HCT116 (cell line): ENCODE data around the gene ABCD1. TPM values are rescaled to one million over a fixed set of nuclear protein-coding genes. Genes with fewer than 3 reads are reported as not detected.
A peak's percentile ranks its signal among the peaks of the same experiment; 100 is the strongest.

ENCODE experiments used
- ATAC-seq: fragments of 200-7000 bp; cut with Tn5 transposase; 2 replicates; pipeline ENCODE4 v1.9.1; 2020; ENCODE audit warnings: mild to moderate bottlenecking, moderate library complexity
- BruUV-seq: library from RNA; stranded (reverse); fragments of 400-500 nt; replicated peaks from 2 replicates; lab custom pipeline; 2021; lab: Mats Ljungman, UMichigan
- CTCF ChIA-PET: fragments of 300-600 bp; sonication (Branson Sonifier 250); formaldehyde crosslinking; loops from one replicate; lab custom pipeline; 2021; ENCODE audit warnings: antibody characterized with exemption; lab: Charles Lee
- POLR2A ChIA-PET: fragments of 300-600, 350-600 bp; sonication (Branson Sonifier 250); formaldehyde crosslinking; loops from one replicate; lab custom pipeline; 2021; ENCODE audit warnings: antibody characterized with exemption; lab: Charles Lee
- RAD21 ChIA-PET, 2 experiments: fragments of 300-600 bp; sonication (Branson Sonifier 250); formaldehyde crosslinking; loops; one replicate each; lab custom pipeline; 2023; ENCODE audit warnings: low total read pairs in 2 of 2; ENCODE audit not compliant: uncharacterized antibody in 2 of 2, unreplicated experiment in 2 of 2, low non-redundant PET in 1 of 2; lab: Charles Lee
- DNase-seq: peaks from one replicate; pipeline ENCODE4 v3.0.0-alpha.2; 2010; ENCODE audit warnings: low read depth, low spot score
- H2AFZ ChIP-seq: fragments of 200-600 bp; shearing (Covaris generic), sonication (generic); 2 replicates; pipeline ENCODE4 v1.6.1; 2017; ENCODE audit warnings: low read depth, mixed run types, mixed read lengths, antibody characterized with exemption, low read length; ENCODE audit not compliant: poor library complexity, severe bottlenecking
- H3K27ac ChIP-seq: 2 replicates; pipeline ENCODE4 v1.5.1; 2012; ENCODE audit warnings: low read depth, low read length
- H3K27me3 ChIP-seq: fragments of 200-600 bp; sonication (generic); 2 replicates; pipeline ENCODE4 v1.6.1; 2016; ENCODE audit warnings: mixed run types, low read length, mixed read lengths; ENCODE audit not compliant: insufficient read depth
- H3K36me3 ChIP-seq, 2 experiments: fragments of 200-500 bp in 1 of 2; fragments of 200-600 bp in 1 of 2; sonication (Bioruptor generic) in 1 of 2; sonication (generic) in 1 of 2; 2 replicates each; pipeline versions ENCODE4 v1.5.1 to v1.6.1; 2014 to 2016; ENCODE audit warnings: low read length in 2 of 2, inconsistent platforms in 1 of 2, mixed read lengths in 1 of 2, mixed run types in 1 of 2; ENCODE audit not compliant: insufficient read depth in 2 of 2, control insufficient read depth in 1 of 2
- H3K4me1 ChIP-seq, 2 experiments: fragments of 200-600 bp in 1 of 2; sonication (generic) in 1 of 2; 2 replicates each; pipeline versions ENCODE4 v1.5.1 to v1.6.1; 2012 to 2017; ENCODE audit warnings: low read length in 2 of 2, inconsistent platforms in 1 of 2, mild to moderate bottlenecking in 1 of 2, mixed read lengths in 1 of 2, mixed run types in 1 of 2, moderate library complexity in 1 of 2; ENCODE audit not compliant: insufficient read depth in 2 of 2, control insufficient read depth in 1 of 2
- H3K4me2 ChIP-seq: fragments of 200-600 bp; sonication (generic); 2 replicates; pipeline ENCODE4 v1.6.1; 2017; ENCODE audit warnings: mixed run types, low read length, mixed read lengths
- H3K4me3 ChIP-seq, 2 experiments: fragments of 200-600 bp in 1 of 2; sonication (generic) in 1 of 2; replicated peaks in 1 of 2; 2 replicates each; pipeline ENCODE4 v1.5.1; 2011 to 2016; ENCODE audit warnings: low read length in 2 of 2, control low read depth in 1 of 2, low read depth in 1 of 2, mild to moderate bottlenecking in 1 of 2, mixed read lengths in 1 of 2, mixed run types in 1 of 2
- H3K79me2 ChIP-seq: fragments of 200-600 bp; sonication (generic); 2 replicates; pipeline ENCODE4 v1.6.1; 2017; ENCODE audit warnings: mild to moderate bottlenecking, mixed run types, low read length, moderate library complexity, mixed read lengths; ENCODE audit not compliant: insufficient read depth
- H3K9ac ChIP-seq: fragments of 200-600 bp; sonication (generic); 2 replicates; pipeline ENCODE4 v1.6.1; 2016; ENCODE audit warnings: low read length, mixed read lengths
- H3K9me2 ChIP-seq: fragments of 200-600 bp; sonication (generic), shearing (Covaris generic); 2 replicates; pipeline ENCODE4 v1.6.1; 2017; ENCODE audit warnings: mixed run types, mild to moderate bottlenecking, moderate library complexity; ENCODE audit not compliant: insufficient read depth
- H3K9me3 ChIP-seq, 2 experiments: fragments of 200-500 bp in 1 of 2; fragments of 200-600 bp in 1 of 2; sonication (Bioruptor generic) in 1 of 2; sonication (generic) in 1 of 2; 2 replicates each; pipeline ENCODE4 v1.6.1; 2014 to 2017; ENCODE audit warnings: low read length in 2 of 2, mixed read lengths in 2 of 2, inconsistent platforms in 1 of 2, low read depth in 1 of 2, mild to moderate bottlenecking in 1 of 2, mixed run types in 1 of 2, moderate library complexity in 1 of 2; ENCODE audit not compliant: control insufficient read depth in 1 of 2, insufficient read depth in 1 of 2
- H4K20me1 ChIP-seq: fragments of 200-600 bp; sonication (generic), shearing (Covaris generic); 2 replicates; pipeline ENCODE4 v1.6.1; 2017; ENCODE audit warnings: mixed run types, mild to moderate bottlenecking, moderate library complexity; ENCODE audit not compliant: insufficient read depth
- ATF3 ChIP-seq: IDR thresholded peaks from 2 replicates; pipeline ENCODE4 v1.6.1; 2012
- CBX3 ChIP-seq: IDR thresholded peaks from 2 replicates; pipeline ENCODE4 v1.6.1; 2012; ENCODE audit warnings: low read depth
- CEBPB ChIP-seq: IDR thresholded peaks from 2 replicates; pipeline ENCODE4 v1.6.1; 2012; ENCODE audit warnings: low read depth
- EGR1 ChIP-seq: IDR thresholded peaks from 2 replicates; pipeline ENCODE4 v1.6.1; 2012; ENCODE audit warnings: low read depth
- ELF1 ChIP-seq: IDR thresholded peaks from 2 replicates; pipeline ENCODE4 v1.6.1; 2012; ENCODE audit warnings: low read depth, borderline replicate concordance
- EZH2phosphoT487 ChIP-seq: fragments of 200-600 bp; IDR thresholded peaks from 2 replicates; pipeline ENCODE4 v1.6.1; 2018; ENCODE audit warnings: antibody characterized with exemption, borderline replicate concordance
- FOSL1 ChIP-seq: IDR thresholded peaks from 2 replicates; pipeline ENCODE4 v1.6.1; 2012; ENCODE audit warnings: low read depth
- POLR2A ChIP-seq: IDR thresholded peaks from 2 replicates; pipeline ENCODE4 v1.7.0; 2011; ENCODE audit warnings: borderline replicate concordance; ENCODE audit not compliant: insufficient read depth, insufficient read length; ENCODE audit errors: extremely low read depth
- POLR2AphosphoS5 ChIP-seq: IDR thresholded peaks from 2 replicates; pipeline ENCODE4 v1.6.1; 2011; ENCODE audit warnings: mild to moderate bottlenecking, low read depth, low read length, moderate library complexity
- RAD21 ChIP-seq: IDR thresholded peaks from 2 replicates; pipeline ENCODE4 v1.6.1; 2012; ENCODE audit warnings: low read depth, mild to moderate bottlenecking
- SIN3A ChIP-seq: IDR thresholded peaks from 2 replicates; pipeline ENCODE4 v1.6.1; 2012; ENCODE audit warnings: low read depth
- SP1 ChIP-seq: IDR thresholded peaks from 2 replicates; pipeline ENCODE4 v1.6.1; 2012; ENCODE audit warnings: low read depth
- SRF ChIP-seq: IDR thresholded peaks from 2 replicates; pipeline ENCODE4 v1.6.1; 2012; ENCODE audit warnings: low read depth
- TCF7L2 ChIP-seq: IDR thresholded peaks from 2 replicates; pipeline ENCODE4 v1.7.0; 2011; ENCODE audit warnings: borderline replicate concordance, inconsistent platforms; ENCODE audit not compliant: insufficient read depth, insufficient read length; ENCODE audit errors: extremely low read depth
- YY1 ChIP-seq: IDR thresholded peaks from 2 replicates; pipeline ENCODE4 v1.6.1; 2011; ENCODE audit warnings: low read length, low read depth, moderate library complexity, mild to moderate bottlenecking; ENCODE audit not compliant: insufficient replicate concordance; ENCODE audit errors: extremely low read depth
- ZFX ChIP-seq: fragments of 450-650 bp; IDR thresholded peaks from 2 replicates; pipeline ENCODE4 v1.6.1; 2017
- ZNF274 ChIP-seq: fragments of 200-500 bp; sonication (Bioruptor generic); IDR thresholded peaks from 2 replicates; pipeline ENCODE4 v1.6.1; 2014; ENCODE audit warnings: mild to moderate bottlenecking, low read depth, low read length, inconsistent platforms
- intact Hi-C: fragments of 100-400 bp; cut with micrococcal nuclease; formaldehyde crosslinking; loops from 2 replicates; pipeline ENCODE4 v1.10.0; 2022
- total RNA-seq: library from RNA; stranded (reverse); gene quantifications from one replicate; pipeline ENCODE4 v1.2.1, GENCODE V29; 2021; ENCODE audit not compliant: unreplicated experiment
- TF ChIP-seq, protein P1 (sequence below): IDR thresholded peaks from 2 replicates; pipeline ENCODE4 v1.6.1; 2011; ENCODE audit warnings: mild to moderate bottlenecking, low read length, moderate library complexity; ENCODE audit not compliant: insufficient replicate concordance; ENCODE audit errors: extremely low read depth

ABCD1 gene
- total RNA-seq, 1 experiment from 2014 or later: 7.1 TPM

GRCh38 chrX:153685751-153686696 is 38.6 kb upstream of the ABCD1 start:
- intact Hi-C loops: no loop called here
- no peak for DNase-seq
- RAD21 ChIA-PET: interaction anchor here in 1 of 2 experiments (0.7 kb wide), 1 partner anchor 793 kb away, joined by 5 read pairs; no protein-coding TSS in a partner anchor
- H3K27ac ChIP-seq: no peak overlapping the region
- no TSS peak for BruUV-seq
- peaks cover 17% of the 10 kb centered on the region for H3K79me2 ChIP-seq
- no peak for ATAC-seq
- no peaks in the 10 kb centered on the region for H3K27me3 ChIP-seq
- no peak overlapping the region for H3K9ac ChIP-seq
- H3K4me1 ChIP-seq: peaks cover 4 to 24% of the 10 kb centered on the region in 2 experiments; a peak in 3 of 4 replicates
- CTCF ChIA-PET: interaction anchor here (1.4 kb wide), 2 partner anchors 18 to 22 kb away, joined by 3 to 5 read pairs; no protein-coding TSS in a partner anchor
- peak overlapping the region; percentile 65 for H3K4me2 ChIP-seq
- POLR2A ChIA-PET: no interaction called here
- no peaks in the 10 kb centered on the region for H3K36me3 ChIP-seq
- H2AFZ ChIP-seq: no peak overlapping the region
- no peaks in the 10 kb centered on the region for H3K9me2 ChIP-seq
- TF ChIP-seq SP1: no peak
- no peak for TF ChIP-seq FOSL1
- TF ChIP-seq ELF1: no peak
- no peaks in the 10 kb centered on the region for H3K9me3 ChIP-seq
- H4K20me1 ChIP-seq: no peaks in the 10 kb centered on the region
- no peak overlapping the region for H3K4me3 ChIP-seq

DNA sequence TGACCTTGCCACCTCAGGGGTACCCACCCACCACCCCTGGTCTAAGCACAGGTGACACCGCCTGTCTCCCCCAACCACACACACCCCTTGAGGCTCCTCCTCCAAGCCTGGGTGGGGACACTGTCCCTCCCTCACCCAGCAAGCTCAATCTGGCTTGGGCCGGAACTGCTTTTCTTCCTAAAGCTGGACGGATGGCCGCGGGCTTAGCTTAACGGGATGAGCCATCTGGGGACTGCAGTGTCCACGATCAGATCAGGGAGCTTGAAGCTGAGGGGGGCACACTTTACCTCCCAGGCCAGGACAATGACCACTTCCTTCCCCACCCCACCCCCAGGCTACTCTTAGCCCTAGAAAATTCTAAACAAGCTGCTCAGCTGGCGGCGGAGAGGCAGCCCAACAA is 37.9 kb upstream of the ABCD1 start:
- H3K27ac ChIP-seq: no peak overlapping the region
- peaks cover 4 to 24% of the 10 kb centered on the region in 2 experiments; a peak in 3 of 4 replicates for H3K4me1 ChIP-seq
- peak overlapping the region; percentile 65 for H3K4me2 ChIP-seq
- no peak overlapping the region for H2AFZ ChIP-seq
- H3K9ac ChIP-seq: peak overlapping the region; percentile 40
- H3K9me2 ChIP-seq: no peaks in the 10 kb centered on the region
- H3K9me3 ChIP-seq: no peaks in the 10 kb centered on the region
- ChIA-PET CTCF (interaction anchor here (1.2 to 1.4 kb wide), 3 partner anchors 18 to 22 kb away, joined by 3 to 7 read pairs (median 5); no protein-coding TSS in a partner anchor), POLR2A (no interaction called here), RAD21 (interaction anchor here in 1 of 2 experiments (0.7 kb wide), 1 partner anchor 794 kb away, joined by 5 read pairs; no protein-coding TSS in a partner anchor)
- H3K36me3 ChIP-seq: no peaks in the 10 kb centered on the region
- intact Hi-C loops: no loop called here
- no peaks in the 10 kb centered on the region for H3K27me3 ChIP-seq
- ATAC-seq: no peak
- no peak for DNase-seq
- TF ChIP-seq TCF7L2: no peak
- no peak for TF ChIP-seq ZFX
- TF ChIP-seq EZH2phosphoT487: no peak
- no peak for TF ChIP-seq POLR2A
- TF ChIP-seq, protein P1, sequence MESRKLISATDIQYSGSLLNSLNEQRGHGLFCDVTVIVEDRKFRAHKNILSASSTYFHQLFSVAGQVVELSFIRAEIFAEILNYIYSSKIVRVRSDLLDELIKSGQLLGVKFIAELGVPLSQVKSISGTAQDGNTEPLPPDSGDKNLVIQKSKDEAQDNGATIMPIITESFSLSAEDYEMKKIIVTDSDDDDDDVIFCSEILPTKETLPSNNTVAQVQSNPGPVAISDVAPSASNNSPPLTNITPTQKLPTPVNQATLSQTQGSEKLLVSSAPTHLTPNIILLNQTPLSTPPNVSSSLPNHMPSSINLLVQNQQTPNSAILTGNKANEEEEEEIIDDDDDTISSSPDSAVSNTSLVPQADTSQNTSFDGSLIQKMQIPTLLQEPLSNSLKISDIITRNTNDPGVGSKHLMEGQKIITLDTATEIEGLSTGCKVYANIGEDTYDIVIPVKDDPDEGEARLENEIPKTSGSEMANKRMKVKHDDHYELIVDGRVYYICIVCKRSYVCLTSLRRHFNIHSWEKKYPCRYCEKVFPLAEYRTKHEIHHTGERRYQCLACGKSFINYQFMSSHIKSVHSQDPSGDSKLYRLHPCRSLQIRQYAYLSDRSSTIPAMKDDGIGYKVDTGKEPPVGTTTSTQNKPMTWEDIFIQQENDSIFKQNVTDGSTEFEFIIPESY: no peak
- TF ChIP-seq CEBPB: no peak
- TF ChIP-seq EGR1: no peak
- no peak for TF ChIP-seq YY1
- no peak for TF ChIP-seq RAD21
- TF ChIP-seq ZNF274: no peak
- no peak for TF ChIP-seq SP1
- no peak for TF ChIP-seq ATF3
- no peak for TF ChIP-seq CBX3
- no peak for TF ChIP-seq POLR2AphosphoS5
- no peak for TF ChIP-seq SRF
- no peak for TF ChIP-seq SIN3A
- H3K79me2 ChIP-seq: peaks cover 22% of the 10 kb centered on the region
- peak overlapping the region; percentile 35 to 50; a peak in 3 of 4 replicates for H3K4me3 ChIP-seq
- no TSS peak for BruUV-seq
- H4K20me1 ChIP-seq: no peaks in the 10 kb centered on the region
